Neural progenitor cell (in vitro differentiated cells): Measurements from ENCODE around the gene STPG3. TPM values are rescaled to one million over a fixed set of nuclear protein-coding genes. Genes with fewer than 3 reads are reported as not detected.

Source experiments
- DNase-seq: peaks from one replicate; pipeline ENCODE4 v3.0.0-alpha.2; 2016; ENCODE audit warnings: low spot score
- H2AFZ ChIP-seq: fragments of 200-600 bp; sonication (generic); replicated peaks from 2 replicates; pipeline ENCODE4 v1.6.1; 2016; ENCODE audit warnings: antibody characterized with exemption
- H3F3A ChIP-seq: fragments of 200-600 bp; sonication (generic); 2 replicates; pipeline ENCODE4 v1.6.1; 2016; ENCODE audit warnings: antibody characterized with exemption, low read depth
- H3K27ac ChIP-seq: fragments of 200-600 bp; sonication (generic); 2 replicates; pipeline ENCODE4 v1.5.1; 2016; ENCODE audit warnings: mild to moderate bottlenecking
- H3K27me3 ChIP-seq: fragments of 200-600 bp; sonication (generic); 2 replicates; pipeline ENCODE4 v1.6.1; 2016; ENCODE audit warnings: mild to moderate bottlenecking, moderate library complexity
- H3K36me3 ChIP-seq: fragments of 200-600 bp; sonication (generic); 2 replicates; pipeline ENCODE4 v1.5.1; 2016
- H3K4me1 ChIP-seq: fragments of 200-600 bp; sonication (generic); 2 replicates; pipeline ENCODE4 v1.6.1; 2016; ENCODE audit warnings: mixed run types
- H3K4me2 ChIP-seq: fragments of 200-600 bp; sonication (generic); 2 replicates; pipeline ENCODE4 v1.6.1; 2016
- H3K4me3 ChIP-seq: fragments of 200-600 bp; sonication (generic); 2 replicates; pipeline ENCODE4 v1.5.1; 2016
- H3K79me2 ChIP-seq: fragments of 200-600 bp; sonication (generic); 2 replicates; pipeline ENCODE4 v1.6.1; 2016; ENCODE audit warnings: low read depth
- H3K9ac ChIP-seq: fragments of 200-600 bp; sonication (generic); 2 replicates; pipeline ENCODE4 v1.6.1; 2016
- H3K9me3 ChIP-seq: fragments of 200-600 bp; sonication (generic); 2 replicates; pipeline ENCODE4 v1.5.1; 2016; ENCODE audit warnings: low read depth
- H4K20me1 ChIP-seq: fragments of 200-600 bp; sonication (generic); 2 replicates; pipeline ENCODE4 v1.6.1; 2016; ENCODE audit warnings: low read depth
- H3K27ac Mint-ChIP-seq: 3 replicates; pipeline ENCODE4 v1.8.0; 2021; ENCODE audit warnings: mixed read lengths
- H3K27me3 Mint-ChIP-seq: 2 replicates; pipeline ENCODE4 v1.8.0; 2022; ENCODE audit warnings: low read depth, mild to moderate bottlenecking, inconsistent platforms, moderate library complexity, mixed read lengths; ENCODE audit not compliant: insufficient read depth
- H3K36me3 Mint-ChIP-seq: 3 replicates; pipeline ENCODE4 v1.8.0; 2021; ENCODE audit warnings: mixed read lengths
- H3K4me1 Mint-ChIP-seq: 3 replicates; pipeline ENCODE4 v1.8.0; 2021; ENCODE audit warnings: mixed read lengths
- H3K4me3 Mint-ChIP-seq: 3 replicates; pipeline ENCODE4 v1.8.0; 2021; ENCODE audit warnings: mild to moderate bottlenecking, moderate library complexity, mixed read lengths
- H3K9me3 Mint-ChIP-seq: 3 replicates; pipeline ENCODE4 v1.8.0; 2020; ENCODE audit warnings: mixed read lengths
- EZH2 ChIP-seq: fragments of 200-600 bp; sonication (generic); IDR thresholded peaks from 2 replicates; pipeline ENCODE4 v1.6.1; 2017; ENCODE audit warnings: antibody characterized with exemption, mild to moderate bottlenecking, moderate library complexity
- EZH2phosphoT487 ChIP-seq: fragments of 200-600 bp; sonication (generic); IDR thresholded peaks from 2 replicates; pipeline ENCODE4 v1.6.1; 2017; ENCODE audit warnings: antibody characterized with exemption
- total RNA-seq: library from RNA; depleted of rRNA; stranded (reverse); fragments of >200 nt; gene quantifications from 2 replicates; pipeline ENCODE4 v1.2.3, GENCODE V29; 2015; ENCODE audit warnings: low replicate concordance
- TF ChIP-seq, protein P1 (sequence below): fragments of 200-600 bp; sonication (generic); IDR thresholded peaks from 2 replicates; pipeline ENCODE4 v1.5.1; 2017; ENCODE audit warnings: antibody characterized with exemption, mild to moderate bottlenecking

Gene STPG3
- total RNA-seq, 1 donor from 2014 or later, result not detected

GRCh38 chr9:137273095-137273490 lies 22.0 kb downstream of the STPG3 start:
- H3K9me3 ChIP-seq, result no peaks in the 10 kb centered on the region
- no peaks in the 10 kb centered on the region for H3K36me3 ChIP-seq
- peaks cover 4% of the 10 kb centered on the region for H3K27me3 ChIP-seq
- TF ChIP-seq EZH2, result no peak
- TF ChIP-seq, protein P1, sequence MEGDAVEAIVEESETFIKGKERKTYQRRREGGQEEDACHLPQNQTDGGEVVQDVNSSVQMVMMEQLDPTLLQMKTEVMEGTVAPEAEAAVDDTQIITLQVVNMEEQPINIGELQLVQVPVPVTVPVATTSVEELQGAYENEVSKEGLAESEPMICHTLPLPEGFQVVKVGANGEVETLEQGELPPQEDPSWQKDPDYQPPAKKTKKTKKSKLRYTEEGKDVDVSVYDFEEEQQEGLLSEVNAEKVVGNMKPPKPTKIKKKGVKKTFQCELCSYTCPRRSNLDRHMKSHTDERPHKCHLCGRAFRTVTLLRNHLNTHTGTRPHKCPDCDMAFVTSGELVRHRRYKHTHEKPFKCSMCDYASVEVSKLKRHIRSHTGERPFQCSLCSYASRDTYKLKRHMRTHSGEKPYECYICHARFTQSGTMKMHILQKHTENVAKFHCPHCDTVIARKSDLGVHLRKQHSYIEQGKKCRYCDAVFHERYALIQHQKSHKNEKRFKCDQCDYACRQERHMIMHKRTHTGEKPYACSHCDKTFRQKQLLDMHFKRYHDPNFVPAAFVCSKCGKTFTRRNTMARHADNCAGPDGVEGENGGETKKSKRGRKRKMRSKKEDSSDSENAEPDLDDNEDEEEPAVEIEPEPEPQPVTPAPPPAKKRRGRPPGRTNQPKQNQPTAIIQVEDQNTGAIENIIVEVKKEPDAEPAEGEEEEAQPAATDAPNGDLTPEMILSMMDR, result no peak
- no peak for TF ChIP-seq EZH2phosphoT487
- no peaks in the 10 kb centered on the region for H3K9me3 Mint-ChIP-seq
- H2AFZ ChIP-seq, result no peak overlapping the region
- peaks cover 17% of the 10 kb centered on the region for H3F3A ChIP-seq
- H3K79me2 ChIP-seq, result no peaks in the 10 kb centered on the region
- no peak overlapping the region for H3K4me3 ChIP-seq
- H3K4me1 ChIP-seq, result peaks cover 20% of the 10 kb centered on the region
- H3K27ac Mint-ChIP-seq, result no peak overlapping the region
- no peaks in the 10 kb centered on the region for H4K20me1 ChIP-seq
- H3K4me2 ChIP-seq, result no peak overlapping the region
- H3K36me3 Mint-ChIP-seq, result peaks cover 5% of the 10 kb centered on the region
- H3K27me3 Mint-ChIP-seq, result peaks cover 8% of the 10 kb centered on the region
- no peak overlapping the region for H3K9ac ChIP-seq
- DNase-seq, result no peak
- H3K4me1 Mint-ChIP-seq, result peaks cover 14% of the 10 kb centered on the region
- no peak overlapping the region for H3K4me3 Mint-ChIP-seq
- H3K27ac ChIP-seq, result no peak overlapping the region

- peaks cover 8% of the 10 kb centered on the region for H3K27me3 Mint-ChIP-seq
- Histone ChIP-seq H3K36me3 (no peaks in the 10 kb centered on the region), H3K4me1 (peaks cover 21% of the 10 kb centered on the region), H3K4me2 (no peak overlapping the region), H3F3A (peaks cover 17% of the 10 kb centered on the region), H3K27me3 (peaks cover 11% of the 10 kb centered on the region), H3K79me2 (no peaks in the 10 kb centered on the region), H3K9ac (no peak overlapping the region), H3K27ac (no peak overlapping the region), H2AFZ (no peak overlapping the region), H3K9me3 (no peaks in the 10 kb centered on the region), H3K4me3 (no peak overlapping the region), H4K20me1 (no peaks in the 10 kb centered on the region)
- no peak for DNase-seq
- TF ChIP-seq, protein P1, result no peak
- TF ChIP-seq EZH2 (no peak), EZH2phosphoT487 (no peak)
- no peak overlapping the region for H3K27ac Mint-ChIP-seq
- no peaks in the 10 kb centered on the region for H3K9me3 Mint-ChIP-seq
- H3K36me3 Mint-ChIP-seq, result peaks cover 5% of the 10 kb centered on the region
- no peak overlapping the region for H3K4me3 Mint-ChIP-seq
- peaks cover 14% of the 10 kb centered on the region for H3K4me1 Mint-ChIP-seq
Observed at GRCh38 chr9:137273611-137274320, 22.7 kb downstream of the STPG3 start.

DNA sequence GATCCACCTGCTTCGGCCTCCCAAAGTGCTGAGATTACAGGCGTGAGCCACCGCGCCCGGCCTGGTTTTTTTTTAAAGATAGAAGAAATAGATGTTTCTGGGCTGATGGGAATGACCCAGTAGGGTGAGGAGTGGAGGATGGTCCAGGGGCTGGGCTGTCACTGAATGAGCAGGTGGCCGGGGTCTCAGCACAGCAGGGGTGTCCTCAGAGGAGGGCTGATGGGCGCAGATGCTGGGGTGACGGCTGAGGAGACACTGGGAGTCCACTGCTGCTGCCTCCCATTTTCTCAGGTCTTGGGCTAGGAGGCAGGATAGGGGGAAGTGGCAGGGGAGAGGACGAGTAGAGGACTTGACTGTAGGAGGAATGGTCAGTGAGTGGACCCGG lies 24.1 kb downstream of the STPG3 start:
- H4K20me1 ChIP-seq, result no peaks in the 10 kb centered on the region
- peaks cover 21% of the 10 kb centered on the region for H3K4me1 ChIP-seq
- DNase-seq, result no peak
- Mint-ChIP-seq H3K9me3 (no peaks in the 10 kb centered on the region), H3K4me3 (no peak overlapping the region), H3K4me1 (peaks cover 14% of the 10 kb centered on the region), H3K27me3 (peaks cover 8% of the 10 kb centered on the region), H3K36me3 (no peaks in the 10 kb centered on the region), H3K27ac (no peak overlapping the region)
- no peak overlapping the region for H3K4me3 ChIP-seq
- no peaks in the 10 kb centered on the region for H3K79me2 ChIP-seq
- no peaks in the 10 kb centered on the region for H3K36me3 ChIP-seq
- H3K27me3 ChIP-seq, result peaks cover 23% of the 10 kb centered on the region
- no peaks in the 10 kb centered on the region for H3K9me3 ChIP-seq
- H3K9ac ChIP-seq, result no peak overlapping the region
- no peak overlapping the region for H3K4me2 ChIP-seq
- no peak overlapping the region for H3K27ac ChIP-seq
- no peak overlapping the region for H2AFZ ChIP-seq
- TF ChIP-seq EZH2 (no peak), EZH2phosphoT487 (no peak)
- TF ChIP-seq, protein P1, result no peak
- peaks cover 17% of the 10 kb centered on the region for H3F3A ChIP-seq
